Panc1 (cell line): ENCODE measurements around the gene CDK5RAP1. TPM values are rescaled to one million over a fixed set of nuclear protein-coding genes. Genes with fewer than 3 reads are reported as not detected.

Experiments
- ATAC-seq: fragments of 200-7000 bp; cut with Tn5 transposase; 2 replicates; pipeline ENCODE4 v1.9.1; 2020; ENCODE audit warnings: mild to moderate bottlenecking, moderate library complexity
- BruUV-seq: library from RNA; stranded (reverse); fragments of 400-500 nt; replicated peaks from 2 replicates; lab custom pipeline; 2021; lab: Mats Ljungman, UMichigan
- CTCF ChIA-PET: fragments of 300-600 bp; sonication (Branson Sonifier 250); formaldehyde crosslinking; loops from one replicate; lab custom pipeline; 2022; ENCODE audit warnings: antibody characterized with exemption; lab: Charles Lee
- POLR2A ChIA-PET: fragments of 300-600 bp; sonication (Branson Sonifier 250); formaldehyde crosslinking; loops from one replicate; lab custom pipeline; 2022; ENCODE audit warnings: antibody characterized with exemption; lab: Charles Lee
- DNase-seq: peaks from one replicate; pipeline ENCODE4 v3.0.0-alpha.2; 2010; ENCODE audit warnings: low read depth, low spot score
- H3K27ac ChIP-seq: 2 replicates; pipeline ENCODE4 v1.5.1; 2011; ENCODE audit warnings: mild to moderate bottlenecking, low read length, inconsistent platforms
- H3K27me3 ChIP-seq: fragments of 200-500 bp; sonication (Bioruptor generic); 2 replicates; pipeline ENCODE4 v1.6.0; 2014; ENCODE audit warnings: low read length, inconsistent platforms; ENCODE audit not compliant: control insufficient read depth, insufficient read depth
- H3K36me3 ChIP-seq: fragments of 200-500 bp; sonication (Bioruptor generic); 2 replicates; pipeline ENCODE4 v1.5.1; 2014; ENCODE audit warnings: inconsistent platforms, mild to moderate bottlenecking, low read length, moderate library complexity; ENCODE audit not compliant: control insufficient read depth, insufficient read depth
- H3K4me1 ChIP-seq: 2 replicates; pipeline ENCODE4 v1.5.1; 2011; ENCODE audit warnings: inconsistent platforms, mild to moderate bottlenecking, low read length, moderate library complexity; ENCODE audit not compliant: control insufficient read depth, insufficient read depth
- H3K4me3 ChIP-seq, 2 experiments: 2 replicates each; pipeline ENCODE4 v1.5.1; 2011 to 2012; ENCODE audit warnings: low read depth in 2 of 2, low read length in 2 of 2, mild to moderate bottlenecking in 2 of 2, inconsistent platforms in 1 of 2, moderate library complexity in 1 of 2
- H3K9me3 ChIP-seq: fragments of 200-500 bp; sonication (Bioruptor generic); 2 replicates; pipeline ENCODE4 v1.5.1; 2014; ENCODE audit warnings: low read depth, mild to moderate bottlenecking, inconsistent platforms, low read length, moderate library complexity; ENCODE audit not compliant: control insufficient read depth, insufficient read depth
- CTCF ChIP-seq: fragments of 450-650 bp; IDR thresholded peaks from 2 replicates; pipeline ENCODE4 v1.5.1; 2017; ENCODE audit warnings: mild to moderate bottlenecking
- POLR2AphosphoS5 ChIP-seq: IDR thresholded peaks from 2 replicates; pipeline ENCODE4 v1.6.1; 2012; ENCODE audit warnings: mild to moderate bottlenecking, low read depth, low read length, moderate library complexity
- REST ChIP-seq, 2 experiments: IDR thresholded peaks; 2 replicates each; pipeline ENCODE4 v1.6.1; 2011 to 2012; ENCODE audit warnings: low read depth in 2 of 2, control low read depth in 1 of 2, low read length in 1 of 2, mild to moderate bottlenecking in 1 of 2, moderate library complexity in 1 of 2; ENCODE audit not compliant: insufficient read depth in 1 of 2
- SIN3A ChIP-seq: IDR thresholded peaks from 2 replicates; pipeline ENCODE4 v1.6.1; 2012; ENCODE audit warnings: low read depth, mild to moderate bottlenecking, low read length, moderate library complexity, borderline replicate concordance; ENCODE audit not compliant: insufficient read depth
- TCF7L2 ChIP-seq: IDR thresholded peaks from 2 replicates; pipeline ENCODE4 v1.6.1; 2011; ENCODE audit warnings: mild to moderate bottlenecking, low read depth, low read length, inconsistent platforms
- in situ Hi-C: cut with HindIII; loops from 2 replicates; pipeline ENCODE4 v1.10.0; 2016; ENCODE audit warnings: low sequenced_read_pairs, low pct_unique_long_range_greater_than_20kb
- intact Hi-C: fragments of 100-400 bp; cut with micrococcal nuclease; formaldehyde crosslinking; loops from one replicate; pipeline ENCODE4 v1.10.0; 2022; ENCODE audit not compliant: unreplicated experiment
- total RNA-seq: library from RNA; stranded (reverse); gene quantifications from one replicate; pipeline ENCODE4 v1.2.1, GENCODE V29; 2021; ENCODE audit not compliant: unreplicated experiment

The CDK5RAP1 gene
- total RNA-seq, 1 experiment from 2014 or later = 34.8 TPM

DNA sequence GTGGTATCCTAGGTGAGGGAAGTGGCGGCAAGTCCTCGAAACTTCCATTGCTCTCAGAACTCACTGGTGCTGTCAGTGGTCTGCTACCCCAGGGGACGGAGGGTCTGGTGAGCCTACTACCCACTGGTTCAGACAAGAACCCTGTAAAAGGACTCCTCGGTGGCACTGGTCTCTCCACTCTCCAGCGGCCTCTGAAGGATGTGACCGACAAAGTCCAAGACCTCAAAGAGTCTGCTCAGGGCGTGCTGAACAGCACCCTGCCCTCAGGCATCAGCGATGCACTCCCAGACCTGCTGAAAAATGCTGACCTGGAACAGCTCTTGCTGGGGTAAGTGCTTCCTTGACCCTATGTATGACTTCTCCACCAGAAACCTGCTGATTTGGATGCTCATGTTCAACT lies 51.8 kb downstream of the CDK5RAP1 start:
- CTCF ChIA-PET = no interaction called here
- no peak overlapping the region for H3K27ac ChIP-seq
- POLR2A ChIA-PET = no interaction called here
- no peak overlapping the region for H3K4me3 ChIP-seq
- no peaks in the 10 kb centered on the region for H3K9me3 ChIP-seq
- intact Hi-C loops (no loop called here), in situ Hi-C loops (no loop called here)
- DNase-seq = no peak
- no peaks in the 10 kb centered on the region for H3K27me3 ChIP-seq
- ATAC-seq = no peak
- no TSS peak for BruUV-seq
- TF ChIP-seq CTCF (no peak), SIN3A (no peak), TCF7L2 (no peak), REST (IDR thresholded peaks at IDR 0.05; ENCODE audit: insufficient read depth in 1 of 2, low read depth in 2 of 2, low read length in 1 of 2) (no peak), POLR2AphosphoS5 (no peak)
- H3K4me1 ChIP-seq = no peaks in the 10 kb centered on the region
- no peaks in the 10 kb centered on the region; the same call in 1 of the 2 replicates for H3K36me3 ChIP-seq

DNA sequence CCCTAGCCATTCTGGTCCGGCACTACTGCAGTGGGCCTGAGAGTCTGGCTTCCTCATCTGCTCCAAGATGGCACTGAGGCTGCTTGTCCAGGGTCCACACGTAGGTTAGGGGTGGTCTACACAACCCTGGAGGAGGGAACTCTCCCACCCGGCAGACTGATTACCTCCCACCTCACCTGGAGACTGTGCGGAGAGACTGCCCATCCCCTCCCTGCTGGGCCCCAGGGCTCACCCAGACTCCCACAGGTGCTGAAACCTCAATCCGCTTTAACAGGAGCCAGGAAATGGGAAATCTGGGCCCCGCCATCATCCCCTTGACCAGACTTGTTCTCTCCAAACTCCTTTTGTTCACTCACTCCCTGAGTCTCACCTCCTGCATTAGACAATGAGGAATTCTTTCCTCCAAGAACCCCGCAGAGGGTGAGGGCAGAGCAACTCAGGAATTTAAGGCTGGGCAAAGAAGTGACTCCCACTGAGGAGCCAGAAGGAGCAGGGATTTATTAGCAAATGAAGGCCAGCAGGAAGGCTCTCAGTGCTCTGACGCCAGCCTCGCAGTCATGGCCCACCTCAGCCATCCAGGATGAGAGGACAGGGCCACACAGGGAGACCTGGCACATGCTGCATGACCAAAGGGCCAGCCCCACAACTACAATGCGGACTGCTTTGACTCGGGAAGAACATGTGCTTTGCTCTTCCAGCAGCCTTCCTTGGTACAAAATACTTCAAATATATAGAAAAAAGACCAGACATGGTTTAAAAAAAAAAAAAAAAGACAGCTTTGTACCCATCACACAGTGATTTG lies 53.0 kb downstream of the CDK5RAP1 start:
- H3K4me3 ChIP-seq = no peak overlapping the region
- no peaks in the 10 kb centered on the region for H3K27me3 ChIP-seq
- ChIA-PET CTCF (no interaction called here), POLR2A (interaction anchor here (0.7 kb wide), 1 partner anchor 18 kb away, joined by 4 read pairs; no protein-coding TSS in a partner anchor)
- DNase-seq (no peak), ATAC-seq (no peak)
- in situ Hi-C loops = no loop called here
- H3K27ac ChIP-seq = no peak overlapping the region
- H3K9me3 ChIP-seq = no peaks in the 10 kb centered on the region
- H3K36me3 ChIP-seq = no peaks in the 10 kb centered on the region; the same call in 1 of the 2 replicates
- no peak for TF ChIP-seq REST (IDR thresholded peaks at IDR 0.05; ENCODE audit: insufficient read depth in 1 of 2, low read depth in 2 of 2, low read length in 1 of 2)
- no peak for TF ChIP-seq CTCF
- no peak for TF ChIP-seq SIN3A
- no peak for TF ChIP-seq TCF7L2
- no peak for TF ChIP-seq POLR2AphosphoS5
- intact Hi-C loops = no loop called here
- no TSS peak for BruUV-seq
- H3K4me1 ChIP-seq = no peaks in the 10 kb centered on the region
